DOHH2 (cell line): ENCODE measurements around the gene RILPL2.

Experiments
- H3F3A ChIP-seq: fragments of 200-600 bp; sonication (generic), shearing (Covaris generic); 2 replicates; pipeline ENCODE4 v1.6.0; 2016; ENCODE audit warnings: antibody characterized with exemption, mild to moderate bottlenecking; ENCODE audit not compliant: control insufficient read depth, insufficient read depth
- H3K27ac ChIP-seq: fragments of 200-600 bp; sonication (generic); 2 replicates; pipeline ENCODE4 v1.5.1; 2014; ENCODE audit warnings: low read depth, mild to moderate bottlenecking, low read length, moderate library complexity
- H3K27me3 ChIP-seq: fragments of 200-600 bp; sonication (generic); 2 replicates; pipeline ENCODE4 v1.6.1; 2014; ENCODE audit warnings: mild to moderate bottlenecking, low read length, mixed read lengths; ENCODE audit not compliant: control insufficient read depth
- H3K36me3 ChIP-seq: fragments of 200-600 bp; sonication (generic); 2 replicates; pipeline ENCODE4 v1.6.1; 2014; ENCODE audit warnings: mild to moderate bottlenecking, low read length, moderate library complexity, mixed read lengths; ENCODE audit not compliant: control insufficient read depth
- H3K4me1 ChIP-seq: fragments of 200-600 bp; sonication (generic); 2 replicates; pipeline ENCODE4 v1.6.1; 2014; ENCODE audit warnings: mild to moderate bottlenecking, low read length, mixed read lengths; ENCODE audit not compliant: control insufficient read depth
- H3K4me2 ChIP-seq: fragments of 200-600 bp; sonication (generic); 2 replicates; pipeline ENCODE4 v1.6.0; 2014; ENCODE audit warnings: mild to moderate bottlenecking, low read length, moderate library complexity
- H3K4me3 ChIP-seq: fragments of 200-600 bp; sonication (generic); 2 replicates; pipeline ENCODE4 v1.5.1; 2014; ENCODE audit warnings: mild to moderate bottlenecking, low read length, mixed read lengths
- H3K79me2 ChIP-seq: fragments of 200-600 bp; sonication (generic); 2 replicates; pipeline ENCODE4 v1.6.1; 2014; ENCODE audit warnings: mild to moderate bottlenecking, low read length, mixed read lengths; ENCODE audit not compliant: control insufficient read depth
- H3K9me2 ChIP-seq: fragments of 200-600 bp; sonication (generic); replicated peaks from 2 replicates; pipeline ENCODE4 v1.6.1; 2014; ENCODE audit warnings: mild to moderate bottlenecking, low read length, mixed read lengths; ENCODE audit not compliant: control insufficient read depth
- H3K9me3 ChIP-seq: fragments of 200-600 bp; sonication (generic); 2 replicates; pipeline ENCODE4 v1.6.1; 2014; ENCODE audit warnings: antibody characterized with exemption, low read length, mixed read lengths; ENCODE audit not compliant: control insufficient read depth, insufficient read depth
- H4K20me1 ChIP-seq: fragments of 200-600 bp; sonication (generic); 2 replicates; pipeline ENCODE4 v1.6.0; 2014; ENCODE audit warnings: low read depth, mild to moderate bottlenecking, antibody characterized with exemption, low read length, moderate library complexity; ENCODE audit not compliant: control insufficient read depth, insufficient read depth
- EZH2phosphoT487 ChIP-seq: fragments of 200-600 bp; sonication (generic); IDR thresholded peaks from 2 replicates; pipeline ENCODE4 v1.6.1; 2017; ENCODE audit warnings: borderline replicate concordance, mild to moderate bottlenecking, antibody characterized with exemption, low read length, moderate library complexity, mixed read lengths
- TF ChIP-seq, protein P1 (sequence below): fragments of 200-600 bp; sonication (generic); IDR thresholded peaks from one replicate; pipeline ENCODE4 v1.5.1; 2014; ENCODE audit warnings: antibody characterized with exemption, mild to moderate bottlenecking, low read depth, low read length; ENCODE audit not compliant: poor library complexity, severe bottlenecking

The RILPL2 gene

DNA sequence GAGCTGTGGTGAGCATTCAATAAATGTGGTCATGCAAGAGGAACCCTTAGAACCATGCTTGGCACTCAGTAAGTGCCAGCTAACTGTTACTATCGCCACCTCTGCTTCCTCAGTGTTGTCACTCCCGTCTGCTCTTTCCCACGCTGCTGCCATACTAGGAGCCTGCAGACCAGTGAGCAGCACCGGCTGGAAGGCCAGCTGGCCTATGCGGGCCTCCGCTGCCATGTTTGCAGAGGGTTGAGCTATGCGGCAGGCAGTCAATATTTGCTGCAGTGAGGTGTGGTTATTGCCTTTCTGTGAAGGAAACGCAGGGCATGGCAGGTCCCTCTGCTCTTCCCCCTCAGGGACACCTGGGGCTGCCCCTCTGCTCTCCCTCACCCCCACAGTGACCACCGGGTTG is 39.5 kb downstream of the RILPL2 start:
- no peak overlapping the region for H3K4me2 ChIP-seq
- H3K4me1 ChIP-seq: no peaks in the 10 kb centered on the region
- TF ChIP-seq EZH2phosphoT487: no peak
- TF ChIP-seq, protein P1, sequence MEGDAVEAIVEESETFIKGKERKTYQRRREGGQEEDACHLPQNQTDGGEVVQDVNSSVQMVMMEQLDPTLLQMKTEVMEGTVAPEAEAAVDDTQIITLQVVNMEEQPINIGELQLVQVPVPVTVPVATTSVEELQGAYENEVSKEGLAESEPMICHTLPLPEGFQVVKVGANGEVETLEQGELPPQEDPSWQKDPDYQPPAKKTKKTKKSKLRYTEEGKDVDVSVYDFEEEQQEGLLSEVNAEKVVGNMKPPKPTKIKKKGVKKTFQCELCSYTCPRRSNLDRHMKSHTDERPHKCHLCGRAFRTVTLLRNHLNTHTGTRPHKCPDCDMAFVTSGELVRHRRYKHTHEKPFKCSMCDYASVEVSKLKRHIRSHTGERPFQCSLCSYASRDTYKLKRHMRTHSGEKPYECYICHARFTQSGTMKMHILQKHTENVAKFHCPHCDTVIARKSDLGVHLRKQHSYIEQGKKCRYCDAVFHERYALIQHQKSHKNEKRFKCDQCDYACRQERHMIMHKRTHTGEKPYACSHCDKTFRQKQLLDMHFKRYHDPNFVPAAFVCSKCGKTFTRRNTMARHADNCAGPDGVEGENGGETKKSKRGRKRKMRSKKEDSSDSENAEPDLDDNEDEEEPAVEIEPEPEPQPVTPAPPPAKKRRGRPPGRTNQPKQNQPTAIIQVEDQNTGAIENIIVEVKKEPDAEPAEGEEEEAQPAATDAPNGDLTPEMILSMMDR: no peak
- no peaks in the 10 kb centered on the region for H3K27me3 ChIP-seq
- H3F3A ChIP-seq: no peaks in the 10 kb centered on the region
- H3K79me2 ChIP-seq: peaks cover 85% of the 10 kb centered on the region
- no peak overlapping the region for H3K4me3 ChIP-seq
- H3K9me3 ChIP-seq: no peaks in the 10 kb centered on the region
- H3K36me3 ChIP-seq: peaks cover 69% of the 10 kb centered on the region
- H4K20me1 ChIP-seq: no peaks in the 10 kb centered on the region
- H3K27ac ChIP-seq: no peak overlapping the region
- H3K9me2 ChIP-seq: no peaks in the 10 kb centered on the region

DNA sequence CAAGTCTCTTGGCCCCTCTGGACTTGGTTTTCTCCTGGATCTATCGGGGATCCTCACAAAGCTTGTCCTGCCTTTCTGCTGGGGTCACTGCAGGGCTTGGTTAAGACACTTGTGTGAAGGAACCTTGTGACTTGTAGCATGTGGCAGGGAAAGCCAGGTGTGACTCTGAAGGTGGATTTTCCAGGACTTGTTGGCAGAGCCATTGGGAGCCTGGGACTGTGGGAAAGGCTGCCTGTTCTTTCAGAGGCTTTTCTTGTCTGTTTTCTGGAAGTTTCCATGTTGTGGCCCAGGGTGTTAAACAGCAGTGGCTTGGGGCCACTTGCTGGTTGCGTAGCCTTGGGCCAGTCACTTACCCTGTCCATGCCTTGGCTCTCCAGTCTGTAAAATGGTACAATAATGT is 39.9 kb downstream of the RILPL2 start:
- Histone ChIP-seq H3K27me3 (no peaks in the 10 kb centered on the region), H3K79me2 (peaks cover 86% of the 10 kb centered on the region), H4K20me1 (0 out of 2 replicates have a peak, but pooled peaks cover 3% of the 10 kb centered on the region), H3K9me3 (no peaks in the 10 kb centered on the region), H3K27ac (no peak overlapping the region), H3K4me3 (no peak overlapping the region), H3K4me1 (peaks cover 2% of the 10 kb centered on the region; the same call in 1 of the 2 replicates), H3K4me2 (no peak overlapping the region), H3F3A (no peaks in the 10 kb centered on the region), H3K9me2 (no peaks in the 10 kb centered on the region), H3K36me3 (peaks cover 70% of the 10 kb centered on the region)
- TF ChIP-seq, protein P1: no peak
- TF ChIP-seq EZH2phosphoT487: no peak

DNA sequence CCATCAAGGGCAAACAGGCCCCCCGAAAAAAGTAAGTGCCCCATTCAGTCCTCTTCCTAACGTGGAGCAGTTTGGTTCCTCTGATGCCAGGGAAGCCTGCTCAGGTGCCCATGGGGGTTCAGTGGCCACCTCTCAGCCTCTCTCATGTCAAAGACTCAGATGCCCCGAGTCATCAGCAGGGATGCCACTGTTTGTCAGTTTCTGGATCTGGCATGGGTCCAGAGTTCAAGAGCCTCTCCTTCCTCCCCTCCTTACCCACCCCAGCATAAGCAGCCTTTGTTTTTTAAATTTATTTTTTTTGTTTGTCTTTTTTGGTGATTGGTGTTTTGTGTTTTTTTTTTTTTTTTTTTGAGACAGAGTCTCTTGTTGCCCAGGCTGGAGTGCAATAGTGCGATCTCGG is 41.2 kb downstream of the RILPL2 start:
- H3K9me3 ChIP-seq: no peaks in the 10 kb centered on the region
- no peak for TF ChIP-seq EZH2phosphoT487
- TF ChIP-seq, protein P1: no peak
- no peaks in the 10 kb centered on the region for H3F3A ChIP-seq
- no peaks in the 10 kb centered on the region for H3K9me2 ChIP-seq
- H3K79me2 ChIP-seq: peaks cover 90% of the 10 kb centered on the region
- no peaks in the 10 kb centered on the region for H3K27me3 ChIP-seq
- H3K4me2 ChIP-seq: no peak overlapping the region
- peaks cover 83% of the 10 kb centered on the region for H3K36me3 ChIP-seq
- no peak overlapping the region for H3K27ac ChIP-seq
- H3K4me3 ChIP-seq: no peak overlapping the region
- H3K4me1 ChIP-seq: peaks cover 10% of the 10 kb centered on the region
- 0 out of 2 replicates have a peak, but pooled peaks cover 3% of the 10 kb centered on the region for H4K20me1 ChIP-seq
